ENCODE measurements around the gene NFIC.

- TF ChIP-seq, protein P1, sequence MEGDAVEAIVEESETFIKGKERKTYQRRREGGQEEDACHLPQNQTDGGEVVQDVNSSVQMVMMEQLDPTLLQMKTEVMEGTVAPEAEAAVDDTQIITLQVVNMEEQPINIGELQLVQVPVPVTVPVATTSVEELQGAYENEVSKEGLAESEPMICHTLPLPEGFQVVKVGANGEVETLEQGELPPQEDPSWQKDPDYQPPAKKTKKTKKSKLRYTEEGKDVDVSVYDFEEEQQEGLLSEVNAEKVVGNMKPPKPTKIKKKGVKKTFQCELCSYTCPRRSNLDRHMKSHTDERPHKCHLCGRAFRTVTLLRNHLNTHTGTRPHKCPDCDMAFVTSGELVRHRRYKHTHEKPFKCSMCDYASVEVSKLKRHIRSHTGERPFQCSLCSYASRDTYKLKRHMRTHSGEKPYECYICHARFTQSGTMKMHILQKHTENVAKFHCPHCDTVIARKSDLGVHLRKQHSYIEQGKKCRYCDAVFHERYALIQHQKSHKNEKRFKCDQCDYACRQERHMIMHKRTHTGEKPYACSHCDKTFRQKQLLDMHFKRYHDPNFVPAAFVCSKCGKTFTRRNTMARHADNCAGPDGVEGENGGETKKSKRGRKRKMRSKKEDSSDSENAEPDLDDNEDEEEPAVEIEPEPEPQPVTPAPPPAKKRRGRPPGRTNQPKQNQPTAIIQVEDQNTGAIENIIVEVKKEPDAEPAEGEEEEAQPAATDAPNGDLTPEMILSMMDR (IDR thresholded peaks at IDR 0.05; ENCODE audit: insufficient read depth, low read depth, low read length), result no peak
- TF ChIP-seq EZH2 (IDR thresholded peaks at IDR 0.05; ENCODE audit: insufficient read depth, low read length), result no peak
These were observed 36.5 kb downstream of the NFIC start for GRCh38 chr19:3402631-3403443.

Data from astrocyte (in vitro differentiated cells and primary cell).